Tibial nerve (tissue), 4 donors: Measurements from ENCODE around the gene IZUMO1. TPM values are rescaled to one million over a fixed set of nuclear protein-coding genes. Genes with fewer than 3 reads are reported as not detected.

Source experiments
- DNase-seq, 2 donors: peaks; one replicate each; pipeline ENCODE4 v3.0.0-alpha.2; 2019; ENCODE audit warnings: low spot score in 2 of 2
- H3K27ac ChIP-seq, 4 donors: fragments of 200-600 bp; sonication (generic) in 3 of 4; one replicate each; pipeline ENCODE4 v1.5.1; 2017 to 2019; ENCODE audit warnings: mild to moderate bottlenecking in 1 of 4
- H3K27me3 ChIP-seq, 2 donors: fragments of 200-600 bp; sonication (generic) in 1 of 2; one replicate each; pipeline versions ENCODE4 v1.5.1 to v1.6.0; 2017 to 2019
- H3K36me3 ChIP-seq, 3 donors: fragments of 200-600 bp; sonication (generic); one replicate each; pipeline ENCODE4 v1.5.1; 2018 to 2019
- H3K4me1 ChIP-seq, 4 donors: fragments of 200-600 bp; sonication (generic) in 3 of 4; one replicate each; pipeline ENCODE4 v1.5.1; 2017 to 2019
- H3K4me3 ChIP-seq, 4 donors: fragments of 200-600 bp; sonication (generic) in 3 of 4; one replicate each; pipeline ENCODE4 v1.5.1; 2017 to 2019; ENCODE audit warnings: mild to moderate bottlenecking in 1 of 4, moderate library complexity in 1 of 4
- H3K9me3 ChIP-seq, 4 donors: fragments of 200-600 bp; sonication (generic) in 3 of 4; one replicate each; pipeline ENCODE4 v1.5.1; 2017 to 2019
- CTCF ChIP-seq, 5 experiments: fragments of 200-600 bp in 3 of 5; fragments of 450-650 bp in 2 of 5; sonication (generic) in 3 of 5; IDR thresholded peaks; one replicate each; pipeline ENCODE4 v1.5.1; 2016 to 2019; ENCODE audit warnings: antibody characterized with exemption in 5 of 5, mild to moderate bottlenecking in 3 of 5, moderate library complexity in 2 of 5
- EP300 ChIP-seq, 2 donors: sonication (generic); formaldehyde crosslinking; IDR thresholded peaks; one replicate each; pipeline ENCODE4 v1.6.1; 2017; ENCODE audit warnings: antibody characterized with exemption in 2 of 2, mild to moderate bottlenecking in 1 of 2
- POLR2A ChIP-seq, 2 donors: fragments of 450-650 bp; IDR thresholded peaks; one replicate each; pipeline ENCODE4 v1.6.1; 2017; ENCODE audit warnings: antibody characterized with exemption in 2 of 2, mild to moderate bottlenecking in 2 of 2, moderate library complexity in 2 of 2
- WGBS, 2 donors: methylation state at CpG; one replicate each; pipeline ENCODE4 v1.1.5; 2018; 5-methylcytosine and 5-hydroxymethylcytosine counted together
- total RNA-seq, 4 donors: library from RNA; depleted of rRNA; stranded (reverse); fragments of >200 nt; gene quantifications; one replicate each; pipeline ENCODE4 v1.1.0, GENCODE V29; 2016

The IZUMO1 gene
- total RNA-seq, 4 donors from 2014 or later, result 0.21 to 0.30 TPM; not detected in 2

GRCh38 chr19:48777720-48778119 is 31.0 kb upstream of the IZUMO1 start:
- H3K27ac ChIP-seq, result no peak overlapping the region
- TF ChIP-seq POLR2A (IDR thresholded peaks at IDR 0.05), result no peak
- no peak for TF ChIP-seq CTCF (IDR thresholded peaks at IDR 0.05)
- TF ChIP-seq EP300 (IDR thresholded peaks at IDR 0.05), result no peak
- peaks cover 0 to 17% (median 3%) of the 10 kb centered on the region in 4 donors for H3K4me1 ChIP-seq
- whole genome bisulfite sequencing, 2 donors, result 89 to 91% methylated on average over 12 of the region's 12 CpGs
- no peak for DNase-seq
- no peaks in the 10 kb centered on the region for H3K9me3 ChIP-seq
- no peaks in the 10 kb centered on the region for H3K36me3 ChIP-seq
- no peak overlapping the region for H3K4me3 ChIP-seq
- no peaks in the 10 kb centered on the region for H3K27me3 ChIP-seq

GRCh38 chr19:48777139-48777538 is 30.4 kb upstream of the IZUMO1 start:
- H3K27me3 ChIP-seq, result no peaks in the 10 kb centered on the region
- no peak overlapping the region for H3K4me3 ChIP-seq
- TF ChIP-seq EP300 (IDR thresholded peaks at IDR 0.05) (no peak), CTCF (IDR thresholded peaks at IDR 0.05) (no peak), POLR2A (IDR thresholded peaks at IDR 0.05) (no peak)
- no peak for DNase-seq
- no peak overlapping the region for H3K27ac ChIP-seq
- H3K9me3 ChIP-seq, result no peaks in the 10 kb centered on the region
- peaks cover 0 to 11% (median 2%) of the 10 kb centered on the region in 4 donors for H3K4me1 ChIP-seq
- 90 to 91% methylated on average over 5 of the region's 5 CpGs for WGBS, 2 donors
- H3K36me3 ChIP-seq, result no peaks in the 10 kb centered on the region

GRCh38 chr19:48772503-48772953 is 25.8 kb upstream of the IZUMO1 start:
- H3K27ac ChIP-seq, result no peak overlapping the region
- WGBS, 2 donors, result 42 to 51% methylated on average over 13 of the region's 13 CpGs

GRCh38 chr19:48770734-48771472 is 24.2 kb upstream of the IZUMO1 start:
- Histone ChIP-seq H3K27me3 (no peaks in the 10 kb centered on the region), H3K27ac (peak overlapping the region in 1 of 4 donors; percentile 36), H3K4me3 (no peak overlapping the region), H3K36me3 (no peaks in the 10 kb centered on the region), H3K4me1 (no peaks in the 10 kb centered on the region), H3K9me3 (no peaks in the 10 kb centered on the region)
- no peak for DNase-seq
- 75 to 77% methylated on average over 20 of the region's 20 CpGs for WGBS, 2 donors
- no peak for TF ChIP-seq CTCF (IDR thresholded peaks at IDR 0.05)
- TF ChIP-seq POLR2A (IDR thresholded peaks at IDR 0.05), result no peak
- TF ChIP-seq EP300 (IDR thresholded peaks at IDR 0.05), result no peak

More at GRCh38 chr19:48772503-48772953, 25.8 kb upstream of the IZUMO1 start:
- H3K27me3 ChIP-seq, result no peaks in the 10 kb centered on the region
- H3K9me3 ChIP-seq, result no peaks in the 10 kb centered on the region
- TF ChIP-seq CTCF (IDR thresholded peaks at IDR 0.05), result no peak
- no peak for TF ChIP-seq POLR2A (IDR thresholded peaks at IDR 0.05)
- no peak for TF ChIP-seq EP300 (IDR thresholded peaks at IDR 0.05)
- H3K4me3 ChIP-seq, result no peak overlapping the region
- no peaks in the 10 kb centered on the region for H3K4me1 ChIP-seq
- no peaks in the 10 kb centered on the region for H3K36me3 ChIP-seq
- DNase-seq, result peak in 1 of 2 donors; percentile 22

GRCh38 chr19:48770266-48770665 is 23.6 kb upstream of the IZUMO1 start:
- H3K4me1 ChIP-seq, result no peaks in the 10 kb centered on the region
- H3K36me3 ChIP-seq, result no peaks in the 10 kb centered on the region
- 56 to 82% methylated on average over 7 of the region's 7 CpGs for WGBS, 2 donors
- no peak for DNase-seq
- TF ChIP-seq CTCF (IDR thresholded peaks at IDR 0.05) (no peak), EP300 (IDR thresholded peaks at IDR 0.05) (no peak), POLR2A (IDR thresholded peaks at IDR 0.05) (no peak)
- H3K9me3 ChIP-seq, result no peaks in the 10 kb centered on the region
- no peak overlapping the region for H3K4me3 ChIP-seq
- peak overlapping the region in 2 of 4 donors; percentile 28 to 56 for H3K27ac ChIP-seq
- no peaks in the 10 kb centered on the region for H3K27me3 ChIP-seq
